GM10248 (cell line): ENCODE measurements around the gene DCANP1.
A peak's percentile ranks its signal among the peaks of the same experiment; 100 is the strongest.

Experiments used
- CTCF ChIA-PET: fragments of 300-600 bp; sonication (Branson Sonifier 250); formaldehyde crosslinking; extraction: SDS; loops from one replicate; lab custom pipeline; 2021; ENCODE audit warnings: antibody characterized with exemption; lab: Yijun Ruan, JAX
- POLR2A ChIA-PET: fragments of 350-650 bp; sonication (Branson Sonifier 250); formaldehyde crosslinking; extraction: SDS; loops from one replicate; lab custom pipeline; 2020; ENCODE audit warnings: antibody characterized with exemption; lab: Yijun Ruan, JAX
- DNase-seq: peaks from one replicate; pipeline ENCODE4 v3.0.0; 2012; ENCODE audit errors: extremely low spot score
- TF ChIP-seq, protein P1 (sequence below): IDR thresholded peaks from 2 replicates; pipeline ENCODE4 v1.5.1; 2012; ENCODE audit warnings: mild to moderate bottlenecking, low read depth; ENCODE audit errors: extremely low read depth, missing control alignments, control extremely low read depth

The DCANP1 gene

DNA sequence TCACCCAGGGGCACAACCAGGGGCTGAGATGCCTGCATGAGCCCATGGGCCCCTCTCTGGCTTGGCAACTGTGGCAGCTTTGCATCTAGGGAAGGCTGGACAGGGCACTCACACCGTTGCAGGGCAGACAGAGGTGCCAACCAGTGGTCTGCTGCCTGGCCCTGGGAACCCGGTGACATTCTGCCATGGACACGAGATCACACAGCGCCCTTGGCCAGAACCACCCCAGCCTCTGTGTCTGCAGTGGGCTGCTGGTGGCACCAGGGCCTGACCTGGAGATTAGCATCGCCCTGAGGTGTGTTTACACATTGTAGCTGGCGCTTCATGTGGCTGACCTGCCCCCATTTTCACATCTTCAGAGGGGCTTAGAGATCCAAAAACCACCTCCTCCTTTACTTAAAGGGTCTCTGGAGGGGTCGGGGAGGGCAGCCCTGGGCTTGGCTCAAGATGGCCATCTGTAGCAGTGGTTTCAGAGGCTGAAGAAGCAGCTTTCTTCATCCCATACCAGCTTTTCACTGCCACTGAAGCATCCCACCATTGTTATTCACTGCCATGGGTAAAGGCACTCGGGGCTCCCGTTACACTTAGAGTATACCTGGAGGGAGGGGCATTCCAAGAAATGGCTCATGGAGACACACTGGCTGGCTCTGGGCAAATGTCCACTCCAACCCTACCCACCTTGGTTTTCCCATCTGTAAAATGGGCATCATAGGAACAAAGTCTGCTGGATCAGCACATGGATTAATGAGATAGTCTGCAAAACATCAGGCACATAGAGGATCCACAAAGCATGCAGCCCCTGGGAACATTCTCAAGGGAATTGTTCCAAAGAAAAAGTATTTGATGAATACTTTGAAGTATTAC lies 11.4 kb downstream of the DCANP1 start:
- CTCF ChIA-PET = interaction anchor here (8.2 to 9.2 kb wide), 2 partner anchors 10 to 21 kb away, joined by 70 to 85 read pairs; no protein-coding TSS in a partner anchor
- POLR2A ChIA-PET = no interaction called here
- TF ChIP-seq, protein P1, sequence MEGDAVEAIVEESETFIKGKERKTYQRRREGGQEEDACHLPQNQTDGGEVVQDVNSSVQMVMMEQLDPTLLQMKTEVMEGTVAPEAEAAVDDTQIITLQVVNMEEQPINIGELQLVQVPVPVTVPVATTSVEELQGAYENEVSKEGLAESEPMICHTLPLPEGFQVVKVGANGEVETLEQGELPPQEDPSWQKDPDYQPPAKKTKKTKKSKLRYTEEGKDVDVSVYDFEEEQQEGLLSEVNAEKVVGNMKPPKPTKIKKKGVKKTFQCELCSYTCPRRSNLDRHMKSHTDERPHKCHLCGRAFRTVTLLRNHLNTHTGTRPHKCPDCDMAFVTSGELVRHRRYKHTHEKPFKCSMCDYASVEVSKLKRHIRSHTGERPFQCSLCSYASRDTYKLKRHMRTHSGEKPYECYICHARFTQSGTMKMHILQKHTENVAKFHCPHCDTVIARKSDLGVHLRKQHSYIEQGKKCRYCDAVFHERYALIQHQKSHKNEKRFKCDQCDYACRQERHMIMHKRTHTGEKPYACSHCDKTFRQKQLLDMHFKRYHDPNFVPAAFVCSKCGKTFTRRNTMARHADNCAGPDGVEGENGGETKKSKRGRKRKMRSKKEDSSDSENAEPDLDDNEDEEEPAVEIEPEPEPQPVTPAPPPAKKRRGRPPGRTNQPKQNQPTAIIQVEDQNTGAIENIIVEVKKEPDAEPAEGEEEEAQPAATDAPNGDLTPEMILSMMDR = no peak

DNA sequence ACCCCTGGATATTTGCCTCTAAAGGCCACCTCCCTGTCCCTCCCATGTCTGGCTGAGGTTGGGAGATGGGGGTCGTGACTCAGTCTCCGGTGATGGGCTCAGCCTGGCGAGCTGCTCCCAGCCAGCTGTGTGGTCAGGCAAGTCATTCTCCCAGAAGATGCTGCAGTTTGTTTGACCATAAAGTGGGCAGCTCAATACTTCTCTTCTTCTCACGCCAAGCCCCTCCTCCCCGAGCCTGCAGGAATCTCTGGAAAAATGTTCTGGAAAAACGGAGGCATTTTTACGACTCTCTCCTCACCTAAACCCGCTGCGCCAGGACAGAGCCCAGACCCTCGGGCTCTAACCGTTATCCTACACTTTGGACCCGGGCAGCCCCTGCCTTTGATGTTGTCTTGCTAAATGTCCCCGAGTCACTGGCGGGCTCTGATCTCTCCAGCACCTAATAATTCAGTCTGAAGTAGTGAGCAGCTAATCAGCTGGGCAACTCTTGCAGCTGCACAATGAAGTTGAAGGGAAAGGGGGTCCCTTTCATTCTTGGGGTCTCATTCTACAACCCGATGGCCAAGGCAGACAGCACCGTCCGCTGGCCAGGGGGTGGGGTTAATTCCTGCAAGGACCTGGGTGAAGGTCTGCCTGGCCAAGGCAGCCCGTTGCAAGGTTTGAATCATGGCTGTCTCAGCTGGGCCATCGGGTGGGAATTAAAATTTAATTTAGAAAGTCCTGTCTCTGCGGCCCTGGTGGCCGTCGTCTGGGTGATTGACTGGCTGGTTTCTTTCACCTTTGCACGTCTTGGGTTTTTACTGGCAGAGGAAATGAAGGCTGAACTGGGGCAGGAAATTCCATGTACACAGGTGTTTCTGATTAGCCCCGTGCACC lies 12.3 kb downstream of the DCANP1 start:
- TF ChIP-seq, protein P1 = no peak
- DNase-seq = peak; percentile 9
- CTCF ChIA-PET = interaction anchor here (1.8 to 9.2 kb wide), 4 partner anchors 9 to 126 kb away, joined by 4 to 85 read pairs (median 40); no protein-coding TSS in a partner anchor
- POLR2A ChIA-PET = no interaction called here

More for the DNA sequence above, 11.4 kb downstream of the DCANP1 start:
- peak; percentile 18 for DNase-seq

DNA sequence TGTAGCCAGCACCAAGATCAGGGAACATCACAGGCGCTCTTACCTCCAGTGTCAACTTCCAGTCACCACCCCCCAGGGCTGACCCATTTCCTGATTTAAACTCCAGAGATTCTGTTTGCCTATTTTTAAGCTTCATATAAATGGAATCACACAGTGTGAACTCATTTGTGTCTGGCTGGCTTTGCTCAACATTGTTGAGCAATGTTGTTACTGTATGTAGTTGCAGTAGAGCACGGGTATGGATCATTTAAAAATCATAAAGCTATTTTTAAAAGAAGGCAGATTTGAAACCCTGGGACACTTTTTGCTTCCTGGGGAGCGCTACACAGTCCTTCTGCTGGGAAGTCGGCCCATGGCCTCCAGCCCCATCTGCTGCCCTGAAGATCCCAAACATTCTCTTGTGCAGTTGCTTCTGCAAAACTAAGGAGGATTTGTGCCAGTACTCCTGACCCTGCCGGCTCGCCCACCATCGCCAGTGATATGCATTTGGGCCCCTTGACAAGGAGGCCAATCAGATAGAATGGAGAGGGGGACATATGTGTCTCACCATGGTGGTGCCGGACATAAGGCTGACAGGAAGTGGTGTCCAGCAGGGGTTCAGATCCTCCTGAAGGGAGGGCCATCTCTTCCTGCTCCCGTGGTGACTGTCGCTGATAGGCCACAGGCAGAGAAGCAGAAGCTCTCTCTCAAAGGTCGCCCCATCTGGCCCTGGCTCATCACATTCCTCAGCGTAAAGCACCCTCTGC lies 13.3 kb downstream of the DCANP1 start:
- no peak for DNase-seq
- CTCF ChIA-PET = interaction anchor here (1.0 to 9.2 kb wide), 4 partner anchors 8 to 127 kb away, joined by 3 to 85 read pairs (median 6); no protein-coding TSS in a partner anchor
- TF ChIP-seq, protein P1 = no peak
- POLR2A ChIA-PET = no interaction called here

DNA sequence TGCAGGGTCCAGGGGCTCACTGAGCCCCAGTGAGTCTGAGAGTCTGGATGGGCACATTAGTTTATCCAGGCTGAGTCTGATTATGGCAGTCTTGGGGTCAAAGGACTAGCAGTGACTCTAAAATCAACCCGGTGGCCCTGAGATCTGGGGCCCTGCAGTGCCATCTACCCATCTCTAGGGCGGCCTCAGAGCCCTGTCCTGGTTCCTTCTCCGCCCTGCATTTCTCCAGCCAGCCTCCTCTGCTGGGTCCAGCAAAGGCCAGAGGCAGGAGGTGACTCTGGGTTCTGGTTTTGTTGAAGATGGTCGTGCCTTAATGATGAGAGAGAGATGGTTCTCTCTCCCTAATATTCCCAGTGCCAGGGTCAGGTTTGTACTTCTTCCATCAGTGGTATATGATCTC lies 15.0 kb downstream of the DCANP1 start:
- DNase-seq = no peak
- TF ChIP-seq, protein P1 = no peak
- CTCF ChIA-PET = no interaction called here
- POLR2A ChIA-PET = no interaction called here

DNA sequence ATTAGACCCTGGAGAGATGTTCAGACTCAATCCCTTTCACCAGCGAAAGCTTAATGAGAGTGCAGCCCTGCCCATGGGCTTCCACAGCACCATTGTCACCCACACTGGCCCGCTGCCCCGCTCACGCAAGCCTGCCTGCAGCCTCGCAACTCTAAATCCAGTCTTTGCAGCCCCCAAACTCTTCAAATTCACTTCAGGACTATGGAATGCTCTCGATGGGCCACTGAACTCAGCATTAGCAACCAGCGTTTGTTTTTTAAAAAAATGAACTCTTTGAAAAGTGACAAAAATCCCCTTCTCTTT lies 17.1 kb downstream of the DCANP1 start:
- DNase-seq = no peak
- CTCF ChIA-PET = no interaction called here
- TF ChIP-seq, protein P1 = no peak
- POLR2A ChIA-PET = no interaction called here
